CD4-positive, alpha-beta memory T cell (primary cell): Measurements from ENCODE around the gene CPNE4. TPM values are rescaled to one million over a fixed set of nuclear protein-coding genes. Genes with fewer than 3 reads are reported as not detected.

Experiments used
- CTCF ChIA-PET: fragments of 350-600 bp; sonication (Branson Sonifier 250); formaldehyde crosslinking; loops from one replicate; lab custom pipeline; 2021; ENCODE audit warnings: inconsistent platforms; ENCODE audit not compliant: partially characterized antibody; lab: Charles Lee
- POLR2A ChIA-PET: fragments of 350-600 bp; sonication (Branson Sonifier 250); formaldehyde crosslinking; loops from one replicate; lab custom pipeline; 2021; ENCODE audit not compliant: partially characterized antibody; lab: Charles Lee
- DNase-seq, 5 donors: peaks; one replicate each; pipeline versions ENCODE4 v3.0.0 to v3.0.0-alpha.2; 2020 to 2022; ENCODE audit warnings: mixed read lengths in 1 of 5
- H3K27ac ChIP-seq: one replicate; pipeline ENCODE4 v1.7.0; 2013; ENCODE audit warnings: low read depth, low read length
- H3K27me3 ChIP-seq: 2 replicates; pipeline ENCODE4 v1.7.0; 2013; ENCODE audit warnings: mild to moderate bottlenecking, low read length, moderate library complexity; ENCODE audit not compliant: insufficient read depth
- H3K36me3 ChIP-seq: 2 replicates; pipeline ENCODE4 v1.7.0; 2013; ENCODE audit warnings: mild to moderate bottlenecking, low read length, moderate library complexity; ENCODE audit not compliant: insufficient read depth
- H3K4me1 ChIP-seq: 2 replicates; pipeline ENCODE4 v1.7.0; 2013; ENCODE audit warnings: mild to moderate bottlenecking, low read length, moderate library complexity; ENCODE audit not compliant: insufficient read depth
- H3K4me3 ChIP-seq, 2 donors: one replicate each; pipeline ENCODE4 v1.7.0; 2013; ENCODE audit warnings: low read length in 2 of 2, mild to moderate bottlenecking in 1 of 2
- H3K9me3 ChIP-seq, 2 donors: one replicate each; pipeline ENCODE4 v1.7.0; 2013; ENCODE audit warnings: low read length in 2 of 2, control low read depth in 1 of 2; ENCODE audit not compliant: control insufficient read depth in 1 of 2
- H3K27ac Mint-ChIP-seq, 7 donors: one replicate each; pipeline ENCODE4 v1.8.0; 2020 to 2021; ENCODE audit warnings: mixed read lengths in 7 of 7, mild to moderate bottlenecking in 6 of 7, inconsistent platforms in 3 of 7, moderate library complexity in 3 of 7
- H3K27me3 Mint-ChIP-seq, 2 donors: one replicate each; pipeline ENCODE4 v1.8.0; 2020 to 2021; ENCODE audit warnings: mixed read lengths in 2 of 2
- H3K36me3 Mint-ChIP-seq, 2 donors: one replicate each; pipeline ENCODE4 v1.8.0; 2020 to 2021; ENCODE audit warnings: mixed read lengths in 2 of 2, inconsistent platforms in 1 of 2, mild to moderate bottlenecking in 1 of 2
- H3K4me1 Mint-ChIP-seq, 4 donors: one replicate each; pipeline ENCODE4 v1.8.0; 2020 to 2021; ENCODE audit warnings: mixed read lengths in 4 of 4, mild to moderate bottlenecking in 1 of 4
- H3K4me3 Mint-ChIP-seq, 8 donors: one replicate each; pipeline ENCODE4 v1.8.0; 2020 to 2021; ENCODE audit warnings: mixed read lengths in 8 of 8, mild to moderate bottlenecking in 7 of 8, moderate library complexity in 6 of 8, inconsistent platforms in 3 of 8
- H3K9me3 Mint-ChIP-seq, 8 donors: one replicate each; pipeline ENCODE4 v1.8.0; 2020 to 2021; ENCODE audit warnings: mixed read lengths in 8 of 8, mild to moderate bottlenecking in 5 of 8, inconsistent platforms in 3 of 8, moderate library complexity in 1 of 8
- intact Hi-C: fragments of 100-400 bp; cut with micrococcal nuclease; formaldehyde crosslinking; loops from one replicate; pipeline ENCODE4 v1.15.1; 2023
- polyA plus RNA-seq, 2 donors: library from polyadenylated mRNA; unstranded; fragments of 300-500 nt; fragmentation: Illumina TruSeq; gene quantifications; one replicate each; pipeline ENCODE4 v1.2.3, GENCODE V29; 2021
- total RNA-seq, 2 experiments: library from RNA; stranded (reverse); gene quantifications; one replicate each; pipeline ENCODE4 v1.2.3, GENCODE V29; 2021

Gene CPNE4
- total and polyA plus RNA-seq, 4 experiments from 2014 or later, result not detected

- Histone ChIP-seq H3K4me1 (no peaks in the 10 kb centered on the region), H3K27me3 (no peaks in the 10 kb centered on the region), H3K9me3 (no peaks in the 10 kb centered on the region), H3K36me3 (no peaks in the 10 kb centered on the region), H3K27ac (no peak overlapping the region), H3K4me3 (no peak overlapping the region)
- ChIA-PET POLR2A (no interaction called here), CTCF (no interaction called here)
- Mint-ChIP-seq H3K27ac (no peak overlapping the region), H3K9me3 (no peaks in the 10 kb centered on the region), H3K4me3 (no peak overlapping the region), H3K36me3 (no peaks in the 10 kb centered on the region), H3K4me1 (no peaks in the 10 kb centered on the region), H3K27me3 (peaks cover 0 to 4% of the 10 kb centered on the region in 2 donors)
- no peak for DNase-seq
- intact Hi-C loops, result no loop called here
Observed at GRCh38 chr3:132004571-132004970, 30.2 kb downstream of the CPNE4 start.

- H3K27ac ChIP-seq, result no peak overlapping the region
- no peaks in the 10 kb centered on the region for H3K9me3 Mint-ChIP-seq
- no peak overlapping the region for H3K27ac Mint-ChIP-seq
- H3K4me1 Mint-ChIP-seq, result no peaks in the 10 kb centered on the region
- H3K36me3 Mint-ChIP-seq, result no peaks in the 10 kb centered on the region
- POLR2A ChIA-PET, result no interaction called here
- no peak for DNase-seq
- H3K27me3 ChIP-seq, result no peaks in the 10 kb centered on the region
- CTCF ChIA-PET, result no interaction called here
- H3K9me3 ChIP-seq, result no peaks in the 10 kb centered on the region
- H3K4me1 ChIP-seq, result no peaks in the 10 kb centered on the region
- H3K4me3 ChIP-seq, result no peak overlapping the region
- intact Hi-C loops, result no loop called here
- H3K36me3 ChIP-seq, result no peaks in the 10 kb centered on the region
- no peak overlapping the region for H3K4me3 Mint-ChIP-seq
- H3K27me3 Mint-ChIP-seq, result peaks cover 0 to 4% of the 10 kb centered on the region in 2 donors
Observed at GRCh38 chr3:132003685-132004084, 31.1 kb downstream of the CPNE4 start.

GRCh38 chr3:132001999-132002398, 32.8 kb downstream of the CPNE4 start:
- Mint-ChIP-seq H3K27ac (no peak overlapping the region), H3K4me3 (no peak overlapping the region), H3K36me3 (no peaks in the 10 kb centered on the region), H3K27me3 (peaks cover 0 to 4% of the 10 kb centered on the region in 2 donors), H3K9me3 (no peaks in the 10 kb centered on the region), H3K4me1 (no peaks in the 10 kb centered on the region)
- no peaks in the 10 kb centered on the region for H3K27me3 ChIP-seq
- ChIA-PET POLR2A (no interaction called here), CTCF (interaction anchor here (1.8 kb wide), 1 partner anchor 9 kb away, joined by 4 read pairs; no protein-coding TSS in a partner anchor)
- no peak overlapping the region for H3K4me3 ChIP-seq
- DNase-seq, result no peak
- intact Hi-C loops, result no loop called here
- no peak overlapping the region for H3K27ac ChIP-seq
- no peaks in the 10 kb centered on the region for H3K4me1 ChIP-seq
- H3K9me3 ChIP-seq, result no peaks in the 10 kb centered on the region
- no peaks in the 10 kb centered on the region for H3K36me3 ChIP-seq

- H3K36me3 ChIP-seq, result no peaks in the 10 kb centered on the region
- no peaks in the 10 kb centered on the region for H3K36me3 Mint-ChIP-seq
- ChIA-PET POLR2A (no interaction called here), CTCF (no interaction called here)
- peaks cover 0 to 3% of the 10 kb centered on the region in 2 donors for H3K27me3 Mint-ChIP-seq
- H3K4me3 ChIP-seq, result no peak overlapping the region
- H3K27me3 ChIP-seq, result no peaks in the 10 kb centered on the region
- H3K4me3 Mint-ChIP-seq, result no peak overlapping the region
- no peaks in the 10 kb centered on the region for H3K4me1 Mint-ChIP-seq
- no peaks in the 10 kb centered on the region for H3K4me1 ChIP-seq
- no peak overlapping the region for H3K27ac ChIP-seq
- no peaks in the 10 kb centered on the region for H3K9me3 ChIP-seq
- H3K27ac Mint-ChIP-seq, result no peak overlapping the region
- DNase-seq, result no peak
- intact Hi-C loops, result no loop called here
- no peaks in the 10 kb centered on the region for H3K9me3 Mint-ChIP-seq
Observed at GRCh38 chr3:132001036-132001435, 33.8 kb downstream of the CPNE4 start.

- ChIA-PET POLR2A (no interaction called here), CTCF (interaction anchor here (0.9 kb wide), 1 partner anchor 12 kb away, joined by 3 read pairs; no protein-coding TSS in a partner anchor)
- H3K4me3 Mint-ChIP-seq, result no peak overlapping the region
- H3K9me3 Mint-ChIP-seq, result no peaks in the 10 kb centered on the region
- Histone ChIP-seq H3K27ac (no peak overlapping the region), H3K36me3 (no peaks in the 10 kb centered on the region), H3K4me1 (no peaks in the 10 kb centered on the region), H3K4me3 (no peak overlapping the region), H3K27me3 (no peaks in the 10 kb centered on the region), H3K9me3 (no peaks in the 10 kb centered on the region)
- no peaks in the 10 kb centered on the region for H3K36me3 Mint-ChIP-seq
- no peak overlapping the region for H3K27ac Mint-ChIP-seq
- DNase-seq, result no peak
- peaks cover 0 to 3% of the 10 kb centered on the region in 2 donors for H3K27me3 Mint-ChIP-seq
- H3K4me1 Mint-ChIP-seq, result no peaks in the 10 kb centered on the region
- intact Hi-C loops, result no loop called here
Observed at GRCh38 chr3:131998027-131998426, 36.8 kb downstream of the CPNE4 start.

- Histone ChIP-seq H3K9me3 (no peaks in the 10 kb centered on the region), H3K36me3 (no peaks in the 10 kb centered on the region), H3K27me3 (no peaks in the 10 kb centered on the region), H3K27ac (no peak overlapping the region), H3K4me3 (no peak overlapping the region), H3K4me1 (no peaks in the 10 kb centered on the region)
- intact Hi-C loops, result no loop called here
- no peaks in the 10 kb centered on the region for H3K4me1 Mint-ChIP-seq
- H3K9me3 Mint-ChIP-seq, result peaks cover 0 to 7% (median 4%) of the 10 kb centered on the region in 8 donors
- no peak for DNase-seq
- H3K36me3 Mint-ChIP-seq, result no peaks in the 10 kb centered on the region
- CTCF ChIA-PET, result no interaction called here
- POLR2A ChIA-PET, result no interaction called here
- peaks cover 0 to 2% of the 10 kb centered on the region in 2 donors for H3K27me3 Mint-ChIP-seq
- H3K4me3 Mint-ChIP-seq, result no peak overlapping the region
- no peak overlapping the region for H3K27ac Mint-ChIP-seq
Observed at GRCh38 chr3:131995891-131996290, 38.9 kb downstream of the CPNE4 start.

- Histone ChIP-seq H3K4me1 (no peaks in the 10 kb centered on the region), H3K27me3 (no peaks in the 10 kb centered on the region), H3K27ac (no peak overlapping the region), H3K4me3 (no peak overlapping the region), H3K9me3 (no peaks in the 10 kb centered on the region), H3K36me3 (no peaks in the 10 kb centered on the region)
- no peaks in the 10 kb centered on the region for H3K4me1 Mint-ChIP-seq
- H3K4me3 Mint-ChIP-seq, result no peak overlapping the region
- intact Hi-C loops, result no loop called here
- no peaks in the 10 kb centered on the region for H3K36me3 Mint-ChIP-seq
- ChIA-PET POLR2A (no interaction called here), CTCF (no interaction called here)
- no peak overlapping the region for H3K27ac Mint-ChIP-seq
- peaks cover 0 to 6% of the 10 kb centered on the region in 2 donors for H3K27me3 Mint-ChIP-seq
- no peak for DNase-seq
- peaks cover 0 to 10% (median 7%) of the 10 kb centered on the region in 8 donors for H3K9me3 Mint-ChIP-seq
Observed at GRCh38 chr3:131989318-131989717, 45.5 kb downstream of the CPNE4 start.

GRCh38 chr3:131988209-131988608, 46.6 kb downstream of the CPNE4 start:
- Histone ChIP-seq H3K27me3 (no peaks in the 10 kb centered on the region), H3K4me1 (no peaks in the 10 kb centered on the region), H3K27ac (no peak overlapping the region), H3K9me3 (no peaks in the 10 kb centered on the region), H3K36me3 (no peaks in the 10 kb centered on the region), H3K4me3 (no peak overlapping the region)
- ChIA-PET CTCF (no interaction called here), POLR2A (no interaction called here)
- no peak for DNase-seq
- Mint-ChIP-seq H3K27me3 (peaks cover 0 to 6% of the 10 kb centered on the region in 2 donors), H3K27ac (no peak overlapping the region), H3K9me3 (peaks cover 0 to 10% (median 7%) of the 10 kb centered on the region in 8 donors), H3K36me3 (no peaks in the 10 kb centered on the region), H3K4me1 (no peaks in the 10 kb centered on the region), H3K4me3 (no peak overlapping the region)
- intact Hi-C loops, result no loop called here
